SKM-1 treated with dmso at 0.1 percent for 144 hours (cell line): Measurements from ENCODE around the gene HARS2.
"Not testable (repeated sequence)": the region's sequence is repeated elsewhere in the genome, so short reads cannot be mapped to it uniquely, and the experiment has no call there.

Experiments used
- DNase-seq: peaks from one replicate; lab custom pipeline; 2025; ENCODE audit not compliant: unreplicated experiment; lab: John Stamatoyannopoulos, UW

Gene HARS2

DNA sequence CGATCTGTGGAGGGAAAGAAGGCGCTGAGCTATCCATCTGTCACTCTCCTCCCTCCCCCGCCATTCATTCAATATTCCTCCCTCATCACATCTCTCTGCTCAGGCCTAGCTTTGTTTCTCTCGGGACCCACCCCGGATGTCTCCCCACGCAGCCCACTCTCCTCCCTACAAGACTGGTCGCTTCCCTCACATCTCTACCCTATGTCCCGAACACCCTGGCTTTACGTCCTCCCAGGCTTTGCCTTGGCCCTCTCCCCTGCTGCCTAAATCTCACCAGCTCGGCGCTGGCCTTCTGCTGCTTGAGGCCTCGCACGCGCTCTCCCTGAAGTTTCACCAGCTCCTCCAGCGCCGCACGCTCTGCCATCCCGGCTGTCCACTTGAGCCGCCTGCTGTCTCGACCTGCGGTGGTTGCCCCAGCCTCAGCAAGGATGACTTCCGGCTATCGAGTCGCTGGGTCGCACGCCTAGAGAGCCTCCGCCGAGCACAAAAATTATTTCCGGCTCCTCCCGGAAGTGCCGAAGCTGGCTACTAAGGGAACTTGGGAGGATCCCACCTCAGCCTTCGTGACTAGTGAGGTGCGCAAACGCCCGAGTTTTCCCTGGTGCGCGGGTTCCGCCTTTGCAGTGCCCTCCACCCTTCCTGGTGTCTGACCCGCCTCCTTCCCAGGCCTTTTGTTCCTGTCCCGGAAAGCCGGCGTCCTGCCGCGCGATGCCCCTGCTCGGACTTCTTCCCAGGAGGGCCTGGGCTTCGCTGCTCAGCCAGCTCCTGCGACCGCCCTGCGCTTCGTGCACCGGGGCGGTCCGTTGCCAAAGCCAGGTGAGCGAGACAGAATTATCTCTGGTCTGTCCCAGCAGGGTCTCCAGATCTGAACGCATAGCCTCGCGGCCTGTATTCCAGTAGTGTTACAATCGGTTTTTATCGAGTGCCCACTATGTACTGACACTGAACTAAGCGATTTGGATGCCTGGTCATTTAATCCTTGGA, at the start of gene HARS2, which contains the start of gene HARS1:
HARS2 (plus strand) TSS at position 515 of the 984 bp plus-strand sequence; CDS start at position 709, 194 bp downstream.
HARS1 (minus strand) TSS at position 430 of the 984 bp plus-strand sequence; CDS start at position 364, 66 bp downstream.
- peak; percentile 88 for DNase-seq

DNA sequence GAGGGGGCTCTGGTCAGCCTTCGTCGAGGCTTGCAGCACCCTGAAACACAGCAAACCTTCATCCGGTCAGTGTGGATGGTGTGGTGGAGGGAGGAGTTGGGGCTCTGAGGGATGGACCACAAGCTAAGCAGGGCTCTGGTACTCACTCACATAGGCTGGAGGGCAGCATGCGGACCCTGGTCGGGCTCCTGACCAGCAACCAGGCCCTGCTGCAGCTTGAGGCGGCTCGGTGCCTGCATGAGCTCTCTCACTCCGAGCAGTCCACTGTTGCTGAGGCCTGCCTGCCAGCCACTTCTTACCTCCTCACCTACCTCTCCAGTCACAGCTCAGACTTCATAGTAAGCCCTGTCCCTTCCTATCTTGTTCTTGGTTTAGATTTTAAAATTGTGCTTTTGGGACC, 49.5 kb upstream of the HARS2 start:
- DNase-seq, result no peak

DNA sequence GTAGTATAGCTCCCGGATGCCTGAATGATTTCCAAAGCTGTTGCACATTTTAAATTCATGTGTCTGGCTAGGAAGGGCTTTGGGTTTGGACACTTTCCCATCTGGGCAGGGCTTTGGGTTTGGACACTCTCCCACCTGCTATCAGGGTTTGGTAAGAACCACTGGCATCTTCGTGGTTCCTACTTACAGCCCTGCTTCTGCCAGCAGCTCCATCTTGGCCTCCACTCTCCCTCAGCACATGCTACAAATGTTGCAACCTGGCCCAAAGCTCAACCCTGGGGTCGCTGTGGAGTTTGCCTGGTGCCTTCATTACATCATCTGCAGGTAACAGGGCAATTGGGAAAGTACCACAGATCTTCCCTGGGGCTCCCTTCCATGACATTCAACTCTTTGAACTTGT, 48.5 kb upstream of the HARS2 start:
- no peak for DNase-seq

DNA sequence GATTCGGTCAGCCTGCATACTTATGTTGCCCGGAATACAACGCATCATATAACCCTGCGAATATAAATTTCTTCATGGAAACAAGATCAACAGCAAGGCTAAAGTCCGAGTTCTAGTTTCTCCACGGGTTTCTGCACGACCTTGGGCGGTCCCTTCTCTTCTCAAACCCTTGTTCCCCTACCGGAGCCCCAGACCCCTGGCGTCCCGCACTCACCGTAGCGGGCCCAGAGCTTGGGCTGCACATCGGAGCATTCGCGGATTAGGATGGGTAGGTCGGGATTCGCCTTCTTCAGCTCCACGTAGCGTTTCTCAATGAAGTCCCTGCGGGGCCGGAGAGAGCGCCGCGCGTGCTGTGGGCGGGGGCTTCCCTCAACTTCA, 44.2 kb upstream of the HARS2 start:
- no peak for DNase-seq

DNA sequence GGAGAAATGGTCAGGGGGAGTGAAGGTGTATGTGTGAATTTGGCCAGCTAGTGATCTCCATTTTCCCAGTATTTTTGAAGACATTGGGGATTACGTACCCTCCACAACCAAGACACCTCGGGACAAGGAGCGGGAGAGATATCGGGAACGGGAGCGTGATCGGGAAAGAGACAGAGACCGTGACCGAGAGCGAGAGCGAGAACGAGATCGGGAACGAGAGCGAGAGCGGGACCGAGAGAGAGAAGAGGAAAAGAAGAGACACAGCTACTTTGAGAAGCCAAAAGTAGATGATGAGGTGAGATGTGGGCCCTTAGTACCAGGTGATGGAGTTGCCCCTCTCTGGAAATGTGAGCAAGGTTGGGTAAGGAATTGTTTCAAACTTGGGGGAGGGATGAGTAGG, 32.4 kb upstream of the HARS2 start:
- DNase-seq, result no peak

- DNase-seq, result not testable (repeated sequence)
These were observed 30.9 kb upstream of the HARS2 start for GRCh38 chr5:140660371-140660770.

DNA sequence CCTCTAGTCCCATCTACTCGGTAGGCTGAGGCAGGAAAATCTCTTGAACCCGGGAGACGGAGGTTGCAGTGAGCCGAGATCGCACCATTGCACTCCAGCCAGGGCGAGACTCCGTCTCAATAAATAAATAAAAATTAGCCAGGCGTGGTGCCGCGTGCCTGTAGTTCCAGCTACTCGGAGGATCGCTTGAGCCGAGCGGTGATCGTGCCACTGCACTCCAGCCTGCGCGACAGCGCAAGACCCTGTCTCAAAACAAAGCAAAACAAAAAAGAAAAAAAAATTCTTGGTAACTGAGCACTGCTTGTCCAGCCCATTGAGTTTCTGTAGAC, 27.3 kb upstream of the HARS2 start:
- no peak for DNase-seq

- DNase-seq, result peak; percentile 96
These were observed 26.7 kb upstream of the HARS2 start, which contains the start of gene WDR55 for GRCh38 chr5:140664359-140665119. Gene WDR55, plus strand, starts transcription at chr5:140664904. Its CDS starts 9 bp downstream, at chr5:140664913.

- DNase-seq, result not testable (repeated sequence)
These were observed 20.2 kb upstream of the HARS2 start for GRCh38 chr5:140671035-140671434.

- no peak for DNase-seq
These were observed 19.7 kb upstream of the HARS2 start for GRCh38 chr5:140671472-140672125.

DNA sequence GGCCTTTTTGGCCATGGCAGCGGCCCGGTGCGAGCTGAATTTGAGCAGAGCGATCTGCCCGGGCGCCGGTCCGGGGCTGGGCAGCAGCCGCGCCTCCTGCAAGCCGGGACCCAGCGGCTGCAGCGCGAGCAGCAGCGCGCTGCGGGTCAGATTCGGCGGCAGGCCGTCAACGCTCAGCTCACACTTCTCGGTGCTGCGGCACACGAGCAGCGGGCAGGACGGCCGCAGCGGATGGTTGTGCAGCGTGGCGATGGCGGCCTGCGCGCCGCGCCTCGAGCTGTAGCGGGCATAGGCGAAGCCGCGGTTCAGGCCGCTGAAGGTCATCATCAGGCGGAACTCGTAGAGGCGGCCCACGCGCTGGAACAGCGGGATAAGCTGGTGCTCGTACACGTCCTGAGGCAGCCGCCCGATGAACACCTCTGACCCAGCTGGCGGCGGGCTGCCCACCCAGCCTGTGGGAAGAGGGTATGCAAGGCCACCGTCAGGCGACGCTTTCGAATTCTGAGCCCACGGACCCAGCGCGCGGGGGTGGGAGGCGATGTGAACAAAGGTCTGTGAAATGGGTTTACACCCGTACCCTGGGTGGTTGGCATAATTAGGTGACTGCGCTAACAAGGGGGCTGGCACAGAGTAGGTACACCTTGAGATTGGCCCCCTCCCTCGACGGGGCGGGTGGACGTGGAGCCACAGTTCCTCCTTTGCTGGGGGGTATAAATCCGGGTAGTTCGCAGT, 18.6 kb upstream of the HARS2 start:
- no peak for DNase-seq

DNA sequence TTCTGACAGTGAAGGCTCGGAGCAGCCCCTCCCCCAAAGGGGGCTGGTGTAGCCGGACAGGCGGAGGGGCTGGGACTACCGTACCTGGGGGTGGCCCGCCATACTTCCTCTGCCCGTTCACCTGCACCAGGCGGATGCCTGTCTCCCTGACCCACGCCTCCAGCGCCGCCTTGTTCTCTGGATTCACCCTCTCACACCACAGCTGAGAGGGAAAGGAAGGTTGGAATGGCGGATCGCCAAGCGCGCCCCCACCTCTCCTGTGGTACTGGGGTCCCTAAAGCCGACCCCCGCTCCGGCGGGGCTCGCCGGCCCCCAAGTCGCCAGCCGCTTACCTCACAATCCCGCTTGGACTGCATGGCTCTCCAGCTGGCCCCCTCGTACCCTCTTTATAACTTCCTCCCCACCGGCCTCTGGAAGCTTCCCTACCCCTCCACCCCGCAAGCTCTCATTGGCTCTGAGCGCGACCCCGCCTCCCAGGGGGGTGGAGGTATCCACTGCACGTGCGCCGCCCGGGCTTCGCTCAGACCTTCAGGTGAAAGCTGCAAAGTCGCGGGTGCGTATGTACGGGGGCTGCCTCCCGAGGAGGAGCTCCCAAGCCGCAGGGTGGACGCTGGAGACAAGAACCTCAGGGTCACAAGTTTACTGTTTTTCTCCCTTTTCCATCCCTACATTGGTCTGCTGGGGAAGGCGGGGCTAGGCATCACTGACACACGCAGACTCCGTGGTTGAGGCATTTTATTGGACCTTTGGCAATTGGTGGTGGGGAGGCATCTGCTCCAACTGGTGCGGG, 17.9 kb upstream of the HARS2 start, which contains the start of gene DND1:
DND1 (minus strand) TSS at position 390 of the 790 bp plus-strand sequence; CDS start at position 356, 34 bp downstream.
- DNase-seq, result no peak

- DNase-seq, result no peak
These were observed 17.0 kb upstream of the HARS2 start for GRCh38 chr5:140674211-140674610.

DNA sequence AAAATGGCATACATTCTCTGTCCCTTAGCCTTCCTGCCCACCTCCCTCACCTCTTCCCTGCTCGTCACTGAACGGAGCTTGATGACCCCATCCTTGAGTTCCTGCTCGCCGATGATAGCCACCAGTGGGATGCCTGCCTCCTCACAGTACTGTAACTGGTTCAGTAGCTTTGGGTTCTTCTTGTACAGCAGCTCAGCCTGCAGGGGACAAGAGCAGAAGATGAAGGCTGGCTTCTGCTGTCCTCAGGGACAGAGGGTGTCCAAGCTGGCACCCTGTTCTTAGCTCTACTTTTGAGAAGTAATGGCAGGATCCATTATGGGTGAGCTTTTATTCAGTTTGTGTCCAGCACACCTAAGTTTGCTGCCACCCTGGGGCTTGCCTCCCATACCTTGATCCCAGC, 16.6 kb upstream of the HARS2 start:
- no peak for DNase-seq

GRCh38 chr5:140677947-140678346, 13.3 kb upstream of the HARS2 start:
- DNase-seq, result no peak

DNA sequence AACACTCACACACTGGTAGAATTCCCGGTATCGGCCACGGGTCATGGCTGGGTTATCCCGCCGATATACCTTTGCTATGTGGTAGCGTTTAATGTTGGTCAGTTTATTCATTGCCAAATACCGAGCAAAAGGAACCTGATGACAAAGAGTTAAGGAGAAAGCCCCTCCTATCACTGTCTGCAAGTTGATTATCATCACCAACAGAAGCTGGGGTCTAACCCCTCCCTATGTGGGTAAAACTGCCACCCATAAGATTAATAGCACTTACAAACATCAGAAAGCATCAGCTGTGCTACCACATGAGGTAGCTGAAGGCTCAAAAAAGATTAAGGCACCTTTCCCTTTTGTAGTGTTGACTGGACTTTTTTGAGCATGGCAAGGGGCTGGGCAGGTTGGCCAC, 12.3 kb upstream of the HARS2 start:
- no peak for DNase-seq

- DNase-seq, result no peak
These were observed 801 bp upstream of the HARS2 start for GRCh38 chr5:140690376-140690932.

- no peak for DNase-seq
These were observed 3.0 kb downstream of the HARS2 start for GRCh38 chr5:140694276-140694675.

DNA sequence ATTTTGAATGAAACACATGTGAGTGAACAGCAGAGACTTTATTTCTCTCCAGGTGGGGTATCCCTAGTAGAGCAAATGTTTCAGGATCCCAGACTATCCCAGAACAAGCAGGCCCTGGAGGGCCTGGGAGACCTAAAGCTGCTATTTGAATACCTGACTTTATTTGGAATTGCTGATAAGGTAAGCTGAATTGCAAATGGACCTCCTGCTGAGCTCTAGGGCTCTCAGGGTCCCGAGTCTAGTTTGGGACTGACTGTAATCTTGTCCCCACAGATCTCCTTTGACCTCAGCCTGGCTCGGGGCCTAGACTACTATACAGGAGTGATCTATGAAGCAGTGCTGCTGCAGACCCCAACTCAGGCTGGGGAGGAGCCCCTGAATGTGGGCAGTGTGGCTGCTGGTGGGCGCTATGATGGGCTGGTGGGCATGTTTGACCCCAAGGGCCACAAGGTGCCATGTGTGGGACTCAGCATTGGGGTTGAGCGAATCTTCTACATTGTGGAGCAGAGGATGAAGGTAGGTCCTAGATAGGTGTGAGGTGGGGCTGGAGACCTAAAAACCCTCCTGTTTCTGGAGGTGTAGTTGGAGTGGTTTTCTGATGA, 5.7 kb downstream of the HARS2 start:
- DNase-seq, result no peak
